Panc1 (cell line): ENCODE measurements around the gene CLEC2L. TPM values are rescaled to one million over a fixed set of nuclear protein-coding genes. Genes with fewer than 3 reads are reported as not detected.

Source experiments
- ATAC-seq: fragments of 200-7000 bp; cut with Tn5 transposase; 2 replicates; pipeline ENCODE4 v1.9.1; 2020; ENCODE audit warnings: mild to moderate bottlenecking, moderate library complexity
- BruUV-seq: library from RNA; stranded (reverse); fragments of 400-500 nt; replicated peaks from 2 replicates; lab custom pipeline; 2021; lab: Mats Ljungman, UMichigan
- CTCF ChIA-PET: fragments of 300-600 bp; sonication (Branson Sonifier 250); formaldehyde crosslinking; loops from one replicate; lab custom pipeline; 2022; ENCODE audit warnings: antibody characterized with exemption; lab: Charles Lee
- POLR2A ChIA-PET: fragments of 300-600 bp; sonication (Branson Sonifier 250); formaldehyde crosslinking; loops from one replicate; lab custom pipeline; 2022; ENCODE audit warnings: antibody characterized with exemption; lab: Charles Lee
- DNase-seq: peaks from one replicate; pipeline ENCODE4 v3.0.0-alpha.2; 2010; ENCODE audit warnings: low read depth, low spot score
- H3K27ac ChIP-seq: 2 replicates; pipeline ENCODE4 v1.5.1; 2011; ENCODE audit warnings: mild to moderate bottlenecking, low read length, inconsistent platforms
- H3K27me3 ChIP-seq: fragments of 200-500 bp; sonication (Bioruptor generic); 2 replicates; pipeline ENCODE4 v1.6.0; 2014; ENCODE audit warnings: low read length, inconsistent platforms; ENCODE audit not compliant: control insufficient read depth, insufficient read depth
- H3K36me3 ChIP-seq: fragments of 200-500 bp; sonication (Bioruptor generic); 2 replicates; pipeline ENCODE4 v1.5.1; 2014; ENCODE audit warnings: inconsistent platforms, mild to moderate bottlenecking, low read length, moderate library complexity; ENCODE audit not compliant: control insufficient read depth, insufficient read depth
- H3K4me1 ChIP-seq: 2 replicates; pipeline ENCODE4 v1.5.1; 2011; ENCODE audit warnings: inconsistent platforms, mild to moderate bottlenecking, low read length, moderate library complexity; ENCODE audit not compliant: control insufficient read depth, insufficient read depth
- H3K4me3 ChIP-seq, 2 experiments: 2 replicates each; pipeline ENCODE4 v1.5.1; 2011 to 2012; ENCODE audit warnings: low read depth in 2 of 2, low read length in 2 of 2, mild to moderate bottlenecking in 2 of 2, inconsistent platforms in 1 of 2, moderate library complexity in 1 of 2
- H3K9me3 ChIP-seq: fragments of 200-500 bp; sonication (Bioruptor generic); 2 replicates; pipeline ENCODE4 v1.5.1; 2014; ENCODE audit warnings: low read depth, mild to moderate bottlenecking, inconsistent platforms, low read length, moderate library complexity; ENCODE audit not compliant: control insufficient read depth, insufficient read depth
- POLR2AphosphoS5 ChIP-seq: IDR thresholded peaks from 2 replicates; pipeline ENCODE4 v1.6.1; 2012; ENCODE audit warnings: mild to moderate bottlenecking, low read depth, low read length, moderate library complexity
- REST ChIP-seq, 2 experiments: IDR thresholded peaks; 2 replicates each; pipeline ENCODE4 v1.6.1; 2011 to 2012; ENCODE audit warnings: low read depth in 2 of 2, control low read depth in 1 of 2, low read length in 1 of 2, mild to moderate bottlenecking in 1 of 2, moderate library complexity in 1 of 2; ENCODE audit not compliant: insufficient read depth in 1 of 2
- SIN3A ChIP-seq: IDR thresholded peaks from 2 replicates; pipeline ENCODE4 v1.6.1; 2012; ENCODE audit warnings: low read depth, mild to moderate bottlenecking, low read length, moderate library complexity, borderline replicate concordance; ENCODE audit not compliant: insufficient read depth
- TCF7L2 ChIP-seq: IDR thresholded peaks from 2 replicates; pipeline ENCODE4 v1.6.1; 2011; ENCODE audit warnings: mild to moderate bottlenecking, low read depth, low read length, inconsistent platforms
- in situ Hi-C: cut with HindIII; loops from 2 replicates; pipeline ENCODE4 v1.10.0; 2016; ENCODE audit warnings: low sequenced_read_pairs, low pct_unique_long_range_greater_than_20kb
- intact Hi-C: fragments of 100-400 bp; cut with micrococcal nuclease; formaldehyde crosslinking; loops from one replicate; pipeline ENCODE4 v1.10.0; 2022; ENCODE audit not compliant: unreplicated experiment
- total RNA-seq: library from RNA; stranded (reverse); gene quantifications from one replicate; pipeline ENCODE4 v1.2.1, GENCODE V29; 2021; ENCODE audit not compliant: unreplicated experiment
- TF ChIP-seq, protein P1 (sequence below): fragments of 450-650 bp; IDR thresholded peaks from 2 replicates; pipeline ENCODE4 v1.5.1; 2017; ENCODE audit warnings: mild to moderate bottlenecking

Gene CLEC2L
- total RNA-seq, 1 experiment from 2014 or later: not detected

DNA sequence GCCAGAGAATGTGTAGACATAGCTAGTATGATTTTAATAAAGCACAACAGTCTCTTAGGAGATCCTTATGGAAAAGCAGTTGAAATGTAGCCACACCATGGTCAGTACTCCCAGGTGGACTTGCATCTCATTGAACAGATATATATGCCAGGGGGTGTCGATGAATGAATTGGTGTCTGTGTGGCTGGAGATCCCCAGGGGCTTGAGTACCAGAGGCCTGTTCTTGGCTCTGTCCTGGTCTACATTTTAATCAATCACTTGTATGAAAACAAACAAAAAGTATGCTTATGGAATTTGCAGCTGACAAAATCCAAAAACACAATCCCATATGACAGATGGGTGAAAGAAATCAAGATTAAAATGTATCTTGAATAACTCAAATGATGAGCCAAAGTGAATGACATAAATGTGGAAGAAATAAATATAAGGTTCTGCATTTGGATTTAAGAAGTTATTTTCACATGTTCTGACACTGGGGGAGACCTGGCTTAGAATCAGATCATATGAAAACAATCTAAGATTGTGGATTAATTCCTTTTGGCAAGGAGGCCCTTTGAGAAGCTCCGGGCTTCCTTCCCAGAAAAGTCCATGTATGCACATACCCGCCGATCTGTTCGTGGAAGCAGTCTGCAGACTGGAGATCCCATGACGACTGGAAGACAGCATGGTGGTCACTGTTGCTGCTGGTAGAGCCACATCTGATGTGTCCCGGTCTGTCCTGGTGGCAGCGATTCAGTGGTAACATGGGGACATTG is 15.6 kb downstream of the CLEC2L start:
- ATAC-seq: no peak
- no TSS peak for BruUV-seq
- POLR2A ChIA-PET: interaction anchor here (0.6 kb wide), 1 partner anchor 238 kb away, joined by 4 read pairs; the partner anchor contains the start of gene HIPK2

DNA sequence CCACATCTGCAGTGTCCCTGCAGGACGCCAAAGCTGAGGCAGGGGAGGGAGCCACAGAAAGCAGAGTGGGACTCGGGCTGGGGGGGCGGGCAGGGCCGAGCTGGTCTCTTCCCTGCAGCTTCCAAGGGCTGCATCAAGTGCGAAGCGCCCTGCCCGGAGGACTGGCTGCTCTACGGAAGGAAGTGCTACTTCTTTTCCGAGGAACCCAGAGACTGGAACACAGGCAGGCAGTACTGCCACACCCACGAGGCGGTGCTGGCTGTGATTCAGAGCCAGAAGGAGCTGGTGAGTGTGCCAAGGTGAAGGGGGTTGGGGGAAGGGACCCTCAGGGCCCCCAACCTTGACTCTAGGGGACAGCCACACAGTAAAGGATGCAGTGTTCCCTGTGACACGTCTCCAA is 16.7 kb downstream of the CLEC2L start:
- POLR2A ChIA-PET: no interaction called here
- DNase-seq (no peak), ATAC-seq (no peak)
- no peaks in the 10 kb centered on the region for H3K9me3 ChIP-seq
- no peak overlapping the region for H3K4me3 ChIP-seq
- in situ Hi-C loops: no loop called here
- no peak for TF ChIP-seq REST (IDR thresholded peaks at IDR 0.05; ENCODE audit: insufficient read depth in 1 of 2, low read depth in 2 of 2, low read length in 1 of 2)
- no TSS peak for BruUV-seq
- CTCF ChIA-PET: no interaction called here
- no peak overlapping the region for H3K27ac ChIP-seq
- no peaks in the 10 kb centered on the region for H3K4me1 ChIP-seq
- peaks cover 2% of the 10 kb centered on the region; the same call in 1 of the 2 replicates for H3K27me3 ChIP-seq
- H3K36me3 ChIP-seq: no peaks in the 10 kb centered on the region
- intact Hi-C loops: no loop called here

More for the DNA sequence above, 15.6 kb downstream of the CLEC2L start:
- H3K27me3 ChIP-seq: peaks cover 5% of the 10 kb centered on the region
- H3K9me3 ChIP-seq: no peaks in the 10 kb centered on the region
- H3K4me3 ChIP-seq: no peak overlapping the region
- DNase-seq: no peak
- H3K27ac ChIP-seq: no peak overlapping the region
- H3K36me3 ChIP-seq: no peaks in the 10 kb centered on the region
- TF ChIP-seq, protein P1, sequence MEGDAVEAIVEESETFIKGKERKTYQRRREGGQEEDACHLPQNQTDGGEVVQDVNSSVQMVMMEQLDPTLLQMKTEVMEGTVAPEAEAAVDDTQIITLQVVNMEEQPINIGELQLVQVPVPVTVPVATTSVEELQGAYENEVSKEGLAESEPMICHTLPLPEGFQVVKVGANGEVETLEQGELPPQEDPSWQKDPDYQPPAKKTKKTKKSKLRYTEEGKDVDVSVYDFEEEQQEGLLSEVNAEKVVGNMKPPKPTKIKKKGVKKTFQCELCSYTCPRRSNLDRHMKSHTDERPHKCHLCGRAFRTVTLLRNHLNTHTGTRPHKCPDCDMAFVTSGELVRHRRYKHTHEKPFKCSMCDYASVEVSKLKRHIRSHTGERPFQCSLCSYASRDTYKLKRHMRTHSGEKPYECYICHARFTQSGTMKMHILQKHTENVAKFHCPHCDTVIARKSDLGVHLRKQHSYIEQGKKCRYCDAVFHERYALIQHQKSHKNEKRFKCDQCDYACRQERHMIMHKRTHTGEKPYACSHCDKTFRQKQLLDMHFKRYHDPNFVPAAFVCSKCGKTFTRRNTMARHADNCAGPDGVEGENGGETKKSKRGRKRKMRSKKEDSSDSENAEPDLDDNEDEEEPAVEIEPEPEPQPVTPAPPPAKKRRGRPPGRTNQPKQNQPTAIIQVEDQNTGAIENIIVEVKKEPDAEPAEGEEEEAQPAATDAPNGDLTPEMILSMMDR: no peak
- TF ChIP-seq POLR2AphosphoS5 (no peak), TCF7L2 (no peak), SIN3A (no peak), REST (IDR thresholded peaks at IDR 0.05; ENCODE audit: insufficient read depth in 1 of 2, low read depth in 2 of 2, low read length in 1 of 2) (no peak)
- CTCF ChIA-PET: no interaction called here
- H3K4me1 ChIP-seq: no peaks in the 10 kb centered on the region
- in situ Hi-C loops: no loop called here
- intact Hi-C loops: no loop called here
